ENCODE data around the gene HLTF.

Gene HLTF

DNA sequence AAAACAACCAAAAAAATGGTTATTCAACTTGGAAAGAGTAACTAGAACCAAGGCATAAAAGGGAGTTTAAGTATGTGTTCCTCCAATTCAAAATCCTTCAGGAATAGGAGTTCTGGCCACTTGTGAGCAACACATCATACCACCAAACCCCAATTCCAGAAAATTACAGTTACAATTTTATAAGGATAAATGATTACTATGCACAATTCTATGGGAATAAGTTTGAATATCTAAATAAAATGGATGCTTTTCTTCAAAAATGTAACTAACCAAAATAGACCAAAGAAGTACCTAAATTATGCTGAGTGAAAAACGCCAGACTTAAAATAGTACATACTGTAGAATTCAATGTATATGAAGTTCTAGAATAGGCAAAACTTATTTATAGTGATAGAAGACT is 4.6 kb downstream of the HLTF start:
- DNase-seq, result no peak

DNA sequence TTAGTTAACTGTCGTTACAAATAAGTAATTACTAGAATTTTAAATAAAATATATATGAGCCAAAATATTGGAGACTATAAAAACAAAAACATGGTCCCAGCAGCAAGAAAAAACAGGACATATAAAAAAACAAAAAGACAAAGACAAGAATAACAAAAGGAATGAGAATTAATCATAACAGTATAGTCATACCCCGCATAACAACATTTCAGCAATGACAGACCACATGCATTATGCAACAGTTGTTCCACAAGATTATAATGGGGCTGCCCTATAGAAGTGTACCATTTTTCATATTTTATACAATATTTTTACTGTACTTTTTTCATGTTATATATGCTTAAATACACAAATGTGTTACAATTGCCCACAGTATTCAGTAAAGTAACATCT is 5.6 kb downstream of the HLTF start:
- no peak for DNase-seq

DNA sequence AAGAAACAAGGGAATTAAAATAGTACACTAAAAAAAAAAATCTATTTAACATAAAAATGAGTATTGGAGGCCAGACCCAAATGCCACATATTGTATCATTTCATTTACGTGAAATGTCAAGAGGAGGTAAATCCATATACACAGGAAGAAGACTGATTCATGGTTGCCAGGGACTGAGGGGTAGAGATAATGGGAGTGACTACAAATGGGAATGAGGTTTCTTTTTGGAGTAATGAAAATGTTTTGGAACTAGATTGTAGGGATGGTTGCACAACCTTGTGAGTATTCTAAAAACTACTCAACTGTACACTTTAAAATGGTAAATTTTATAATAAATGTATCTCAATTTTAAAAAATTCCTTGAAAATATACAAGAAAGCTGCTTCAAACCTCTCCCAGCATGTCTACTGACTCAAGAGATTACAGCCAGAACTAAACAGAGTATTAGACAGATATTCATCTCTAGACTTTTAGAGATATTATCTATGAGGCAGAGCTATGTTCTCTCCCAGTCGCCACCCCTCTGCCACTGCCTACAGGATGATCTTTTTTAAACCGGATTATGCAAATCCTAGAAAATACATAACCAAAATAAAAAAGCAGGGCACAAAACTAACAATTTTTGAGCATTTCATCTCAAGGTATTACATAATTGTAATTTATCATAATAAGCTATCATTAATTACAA is 6.2 kb downstream of the HLTF start:
- no peak for DNase-seq

DNA sequence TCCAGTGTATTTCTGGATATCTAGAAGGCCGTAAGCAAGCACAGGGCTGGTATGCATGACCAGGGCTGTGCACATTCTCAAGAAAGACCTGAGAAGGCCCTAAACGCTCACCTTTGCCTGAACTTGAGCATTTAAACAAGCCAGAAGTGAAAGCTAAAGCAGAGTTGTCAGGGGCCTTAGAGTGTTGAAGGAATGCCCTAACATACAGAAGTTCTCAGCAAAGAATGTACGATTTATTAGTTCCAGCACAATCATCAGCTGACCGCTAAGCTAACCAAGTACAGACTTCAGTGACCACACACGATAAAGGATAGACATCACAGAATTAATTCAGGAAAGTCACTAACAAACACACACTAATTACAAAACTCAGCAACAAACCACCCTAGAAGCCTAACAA is 8.7 kb downstream of the HLTF start:
- DNase-seq, result no peak

DNA sequence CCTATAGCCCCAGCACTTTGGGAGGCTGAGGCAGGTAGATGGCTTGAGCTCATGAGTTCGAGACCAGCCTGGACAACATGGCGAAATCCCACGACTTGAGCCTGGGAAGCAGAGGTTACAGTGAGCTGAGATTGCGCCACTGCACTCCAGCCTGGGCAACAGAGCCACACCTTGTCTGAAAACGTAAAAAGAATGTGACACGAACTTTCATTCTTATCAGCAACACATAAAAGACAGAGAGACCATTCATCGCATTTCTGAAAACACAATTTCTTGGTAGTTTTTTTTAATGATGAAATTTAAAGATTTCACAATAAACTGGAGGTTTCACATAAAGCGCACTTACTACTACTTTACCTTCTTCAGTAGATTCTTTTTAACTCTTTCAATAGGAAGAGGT is 18.4 kb downstream of the HLTF start:
- no peak for DNase-seq

DNA sequence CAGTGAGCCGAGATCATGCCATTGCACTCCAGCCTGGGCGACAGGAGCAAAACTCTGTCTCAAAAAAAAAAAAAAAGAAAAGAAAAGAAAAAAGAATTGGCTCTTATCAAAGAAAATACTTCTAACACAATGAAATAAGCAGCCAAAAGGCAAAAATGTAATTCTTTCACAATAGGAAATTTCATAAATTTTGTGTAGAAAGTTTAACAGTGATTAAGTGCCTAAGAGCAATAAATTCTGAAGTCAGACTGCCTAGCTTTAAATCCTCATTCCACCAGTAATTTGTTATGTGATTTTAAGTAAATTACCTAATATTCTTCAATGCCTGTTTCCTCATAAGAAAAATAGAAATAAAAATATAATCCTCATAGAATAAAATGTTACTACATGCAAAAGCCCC is 24.6 kb downstream of the HLTF start:
- DNase-seq, result no peak

DNA sequence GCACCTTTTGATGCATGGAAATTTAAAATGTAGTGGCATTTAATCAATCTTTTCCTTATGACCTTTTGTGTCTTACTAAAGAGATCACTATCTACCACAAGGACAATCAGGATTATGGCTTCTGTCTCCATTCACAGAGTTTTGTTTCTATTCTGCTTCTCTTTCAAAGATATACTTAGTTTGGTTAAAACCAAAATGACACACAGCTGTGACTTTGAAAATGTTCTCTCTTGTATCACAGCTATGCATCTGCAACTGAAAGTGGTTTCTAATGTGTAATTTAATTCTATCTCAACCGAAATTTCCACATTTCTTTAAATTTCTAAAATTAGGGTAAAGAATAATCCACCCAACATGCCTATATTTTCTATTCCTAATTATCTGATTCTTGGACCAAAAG is 27.7 kb downstream of the HLTF start:
- DNase-seq, result no peak

DNA sequence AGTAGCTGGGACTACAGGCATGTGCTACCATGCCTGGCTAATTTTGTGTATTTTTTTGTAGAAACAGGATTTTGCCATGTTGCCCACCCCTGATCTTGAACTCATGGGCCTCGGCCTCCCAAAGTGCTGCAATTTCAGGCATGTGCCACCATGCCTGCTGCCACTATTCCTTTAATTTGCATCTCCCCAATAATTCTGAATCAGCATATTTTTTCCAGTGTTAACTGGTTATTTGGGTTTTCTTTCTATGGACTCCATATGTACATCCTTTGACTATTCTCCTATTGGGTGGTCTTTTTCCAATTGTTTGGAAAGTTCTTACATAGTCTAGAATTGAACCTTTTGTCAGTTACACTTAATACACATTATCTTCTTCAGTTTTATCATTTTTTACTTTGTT is 28.1 kb downstream of the HLTF start:
- DNase-seq, result no peak

DNA sequence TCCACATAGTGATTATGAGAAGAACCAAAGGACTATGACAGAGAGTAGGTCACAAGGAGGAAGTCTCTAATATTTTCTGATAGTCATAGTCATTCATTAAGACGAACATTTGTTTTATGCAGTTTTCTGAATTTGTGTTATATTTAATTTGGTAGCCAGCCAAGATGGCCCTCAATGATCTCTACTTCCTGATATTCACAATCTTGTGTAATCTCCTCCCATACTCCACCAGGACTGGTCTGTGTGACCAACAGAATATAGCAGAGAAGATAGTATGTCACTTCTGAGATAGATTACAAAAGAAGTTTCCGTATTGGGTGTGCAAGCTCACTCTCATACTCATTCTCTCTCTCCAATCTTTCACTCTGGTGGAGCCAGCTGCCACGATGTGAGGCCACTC is 30.8 kb downstream of the HLTF start:
- no peak for DNase-seq

DNA sequence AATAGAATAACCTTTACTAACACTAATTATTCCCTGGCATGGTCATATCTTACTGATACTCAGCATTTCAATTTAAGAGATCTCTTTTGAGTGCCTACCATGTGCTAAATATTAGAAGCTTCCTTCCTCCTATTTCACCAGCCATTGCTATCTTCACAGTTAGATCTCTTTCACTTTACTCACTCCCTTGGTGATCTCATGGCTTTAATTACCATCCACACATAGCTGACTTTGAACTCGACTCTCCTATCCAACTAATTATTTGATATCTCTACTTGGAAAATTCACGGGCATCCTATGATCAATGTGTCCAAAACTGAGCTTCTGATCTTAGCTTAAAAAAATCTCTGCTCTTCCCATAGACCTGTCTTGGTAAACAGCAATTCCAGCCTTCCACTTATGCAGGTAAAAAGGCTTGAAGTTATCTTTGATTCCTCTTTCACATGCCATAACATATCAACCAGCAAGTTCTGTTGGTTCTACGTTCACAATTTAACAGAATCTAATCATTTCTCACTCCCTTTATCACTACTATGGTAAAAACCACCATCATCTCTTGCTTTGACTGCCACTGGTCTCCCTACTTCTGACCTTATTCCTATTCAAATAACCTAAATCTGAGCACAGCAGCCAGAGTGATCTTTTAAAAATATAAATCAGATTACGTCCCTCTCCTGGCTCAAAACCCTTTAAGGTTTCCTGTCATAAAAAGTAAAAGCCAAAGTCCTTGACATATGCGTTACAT is 41.8 kb downstream of the HLTF start:
- no peak for DNase-seq

DNA sequence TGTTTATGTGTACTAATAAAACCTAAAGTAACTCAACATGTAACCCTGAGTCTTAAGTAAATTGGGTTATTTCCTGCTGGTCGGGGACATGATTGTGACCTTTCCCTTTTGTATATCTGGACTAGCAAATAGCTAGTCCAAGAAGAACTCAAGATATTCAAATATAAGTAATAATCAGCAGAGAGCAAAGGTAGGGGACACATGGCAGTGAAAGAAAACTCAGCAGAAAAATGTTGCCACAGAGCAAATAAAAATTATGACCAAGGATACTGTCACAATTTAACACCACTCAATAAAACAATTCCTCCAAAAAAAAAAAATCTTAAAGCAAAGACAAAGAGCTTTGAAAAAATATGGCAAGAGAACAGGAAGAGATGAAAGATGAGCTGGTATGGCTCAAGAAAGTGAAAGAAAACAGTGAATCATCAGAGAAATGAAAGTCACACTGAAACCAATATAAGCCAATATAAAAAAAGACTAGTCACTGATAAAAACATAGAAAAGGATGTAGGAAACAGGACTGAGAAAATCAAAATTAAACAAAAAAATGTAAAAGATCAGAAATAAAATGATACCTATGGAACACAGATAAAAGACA is 43.4 kb downstream of the HLTF start:
- no peak for DNase-seq

DNA sequence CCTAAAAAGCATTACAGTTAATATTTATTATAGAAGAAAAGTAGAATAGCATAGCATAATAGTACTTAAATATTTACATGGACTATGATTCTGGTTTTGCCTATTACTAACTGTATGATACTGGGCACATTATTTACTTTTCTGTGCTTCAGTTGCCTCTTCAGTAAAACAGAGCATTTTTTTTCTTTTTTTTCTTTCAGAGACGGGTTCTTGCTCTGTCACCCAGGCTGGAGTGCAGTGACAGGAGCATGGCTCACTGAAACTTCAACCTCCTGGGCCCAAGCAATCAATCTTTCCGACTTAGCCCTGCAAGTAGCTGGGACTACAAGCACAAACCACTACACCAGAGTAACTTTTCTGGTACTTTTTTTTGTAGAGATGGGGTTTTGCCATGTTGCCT is 48.0 kb downstream of the HLTF start:
- no peak for DNase-seq

DNA sequence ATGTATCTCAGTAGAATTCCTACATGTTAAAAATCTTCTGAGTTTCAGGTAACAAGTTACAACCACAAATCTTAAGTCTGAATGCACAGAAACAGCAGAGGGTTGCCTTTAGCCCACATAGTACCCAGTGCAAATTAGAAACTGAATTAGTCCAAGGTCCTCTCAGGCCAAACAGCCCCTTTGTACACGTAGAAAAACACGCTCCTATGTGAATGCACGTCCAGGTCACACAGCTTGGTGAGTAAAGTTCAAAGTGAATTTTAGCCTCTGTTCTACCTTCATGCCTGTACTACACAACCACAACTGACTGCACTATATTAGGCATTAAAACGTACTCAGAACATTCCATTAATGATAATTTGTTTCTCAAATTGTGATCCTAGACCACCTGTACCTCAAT is 48.6 kb downstream of the HLTF start:
- no peak for DNase-seq

DNA sequence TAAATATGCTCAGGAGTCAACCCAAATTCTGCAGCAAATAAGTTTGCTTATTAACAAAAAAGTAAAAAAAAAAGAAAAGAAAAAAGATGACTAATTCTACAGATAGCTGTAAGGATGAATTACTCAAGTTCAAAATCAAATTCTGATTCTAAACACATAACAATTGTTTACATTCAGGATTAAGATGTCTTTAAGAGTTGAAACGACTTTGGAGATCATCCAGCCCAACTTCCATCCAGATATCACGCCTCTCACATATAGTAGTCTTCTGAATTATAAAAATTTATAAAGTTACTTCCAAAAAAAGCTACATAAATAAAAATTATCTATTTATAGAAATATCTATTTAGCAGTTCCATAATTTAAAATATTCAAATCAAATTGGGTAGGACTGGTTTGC is 55.2 kb downstream of the HLTF start:
- no peak for DNase-seq

DNA sequence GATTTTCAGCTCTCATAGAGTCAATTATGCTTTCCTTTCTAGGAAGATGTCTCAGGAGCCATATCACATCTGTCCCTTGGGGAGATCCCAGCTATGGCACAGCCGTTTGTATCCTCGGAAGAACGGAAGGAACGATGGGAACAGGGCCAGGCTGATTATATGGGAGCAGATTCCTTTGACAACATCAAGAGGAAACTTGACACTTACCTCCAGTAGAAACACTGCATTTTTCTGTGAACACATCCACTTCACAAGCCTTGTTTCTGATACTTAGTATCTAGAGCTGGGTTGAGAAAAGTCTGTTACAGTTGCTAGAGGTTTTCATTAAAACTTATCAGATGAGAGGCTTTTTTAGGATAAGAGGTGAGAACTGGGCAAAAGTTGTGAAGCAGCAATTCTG is 59.6 kb downstream of the HLTF start:
- DNase-seq, result no peak

DNA sequence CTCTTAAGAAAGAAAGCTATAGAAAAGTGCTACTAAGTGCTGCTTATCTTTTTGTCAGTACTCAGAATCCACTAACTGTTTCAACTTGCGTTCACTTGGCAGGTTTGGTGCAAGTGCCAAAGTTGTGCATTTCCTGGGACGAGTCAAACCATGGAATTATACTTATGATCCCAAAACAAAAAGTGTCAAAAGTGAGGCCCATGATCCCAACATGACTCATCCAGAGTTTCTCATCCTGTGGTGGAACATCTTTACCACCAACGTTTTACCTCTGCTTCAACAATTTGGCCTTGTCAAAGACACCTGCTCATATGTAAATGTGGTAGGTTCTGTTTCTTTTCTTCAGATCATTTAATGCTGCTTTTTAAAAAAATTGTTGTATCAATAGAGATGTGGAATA is 62.4 kb downstream of the HLTF start:
- DNase-seq, result no peak

DNA sequence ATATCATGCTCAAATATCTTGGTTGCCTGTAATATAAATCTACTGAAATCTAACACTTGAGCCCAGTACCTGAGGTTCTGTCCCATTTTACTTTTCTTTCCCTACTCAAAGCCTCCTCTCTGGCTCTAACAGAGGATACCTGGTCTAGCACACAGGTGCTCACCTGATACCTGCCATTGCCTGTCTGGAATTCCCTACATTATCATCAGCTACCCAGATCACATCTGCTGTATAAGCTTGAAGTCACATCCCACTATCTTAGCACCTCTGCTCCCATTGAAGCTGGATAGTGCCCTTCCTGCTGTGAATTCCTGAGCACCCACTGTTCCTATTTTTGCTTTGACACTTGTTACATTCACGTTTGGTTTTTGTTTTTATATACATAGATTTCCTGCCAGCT is 64.5 kb downstream of the HLTF start:
- DNase-seq, result no peak

DNA sequence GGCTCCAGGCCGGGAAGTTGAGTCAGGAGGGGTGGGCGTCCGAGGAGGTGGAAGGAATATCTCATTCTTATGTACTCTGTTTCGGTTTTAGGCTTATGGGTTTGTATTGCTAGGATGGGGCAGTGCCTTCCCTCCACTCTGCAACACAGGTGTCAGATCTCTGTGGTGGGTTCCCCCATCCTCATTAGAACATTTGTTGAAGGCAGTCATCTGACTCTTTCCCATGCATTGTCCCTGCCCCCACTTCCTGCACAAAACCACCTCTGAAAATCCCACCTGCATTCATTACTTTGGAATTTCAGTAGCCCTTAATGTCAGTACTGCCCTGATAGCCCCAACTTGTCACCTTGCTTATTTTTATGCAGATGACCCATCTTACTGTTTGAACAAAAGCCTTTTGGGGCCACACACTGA is 65.5 kb downstream of the HLTF start:
- DNase-seq, result no peak

DNA sequence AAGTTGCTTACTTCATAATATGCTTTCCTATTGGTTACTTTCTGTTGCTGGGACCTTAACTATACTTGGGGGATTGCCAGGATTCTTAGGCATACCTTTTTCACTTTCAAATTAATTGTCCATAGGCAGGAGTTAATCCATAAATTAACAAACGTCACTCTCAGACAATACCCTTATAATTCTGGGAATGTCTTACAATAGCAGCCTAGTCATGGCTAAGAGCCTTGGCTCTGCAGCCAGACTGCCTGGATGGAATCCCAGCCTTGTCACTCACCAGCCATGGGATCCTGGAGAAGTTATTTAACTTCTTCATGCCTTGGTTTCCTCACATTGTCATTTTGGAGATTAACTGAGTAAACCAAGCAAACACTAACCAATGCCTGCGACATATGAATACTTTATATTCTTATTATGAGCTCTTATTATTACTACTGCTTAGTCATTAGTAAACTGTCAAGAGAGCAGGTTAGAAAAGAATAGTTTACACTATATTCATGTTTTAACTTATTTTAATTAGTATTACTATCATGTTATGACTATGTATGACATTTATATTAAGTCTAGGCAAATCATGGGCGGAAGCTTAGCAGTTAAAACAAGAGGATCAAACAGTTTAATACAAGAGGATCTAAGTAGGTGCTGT is 66.0 kb downstream of the HLTF start:
- no peak for DNase-seq

DNA sequence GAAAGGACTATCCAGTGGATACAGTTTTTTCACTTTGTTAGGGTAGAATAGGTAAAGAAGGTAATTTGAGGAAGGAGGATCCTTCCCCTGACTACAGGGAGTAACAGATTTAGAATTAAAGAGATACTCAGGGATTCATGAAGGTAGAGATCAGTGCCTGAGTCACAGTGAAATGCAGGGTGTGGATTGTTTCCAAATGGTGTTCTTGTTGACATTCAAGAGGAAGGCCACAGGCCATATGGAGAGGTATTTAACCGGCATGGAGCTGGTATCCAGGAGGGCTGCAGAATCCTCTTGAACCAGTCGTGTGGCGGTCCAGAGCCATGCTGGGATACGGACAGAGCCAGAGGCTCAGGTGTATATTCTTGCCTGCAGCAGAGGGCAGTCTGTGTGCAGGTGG is 66.8 kb downstream of the HLTF start:
- DNase-seq, result no peak

DNA sequence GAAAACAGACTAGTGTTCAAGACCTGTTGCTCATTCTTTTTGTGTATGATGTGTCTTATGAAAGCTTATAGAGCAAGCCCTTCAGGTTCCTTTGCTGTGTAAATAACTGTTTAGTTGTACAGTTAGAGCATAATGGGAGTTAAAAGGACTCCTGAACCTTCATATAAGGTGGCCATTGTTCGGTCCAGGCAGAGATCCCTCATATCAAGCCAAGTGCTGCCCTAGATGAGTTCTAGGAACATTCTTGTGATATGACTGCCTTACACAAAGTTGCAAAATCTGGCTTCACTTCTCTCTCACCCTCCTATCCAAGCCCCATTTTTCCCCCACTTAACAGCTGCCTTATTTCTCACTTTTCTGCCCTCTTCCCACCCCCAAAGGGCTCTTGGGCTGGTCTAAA is 68.1 kb downstream of the HLTF start:
- DNase-seq, result no peak

DNA sequence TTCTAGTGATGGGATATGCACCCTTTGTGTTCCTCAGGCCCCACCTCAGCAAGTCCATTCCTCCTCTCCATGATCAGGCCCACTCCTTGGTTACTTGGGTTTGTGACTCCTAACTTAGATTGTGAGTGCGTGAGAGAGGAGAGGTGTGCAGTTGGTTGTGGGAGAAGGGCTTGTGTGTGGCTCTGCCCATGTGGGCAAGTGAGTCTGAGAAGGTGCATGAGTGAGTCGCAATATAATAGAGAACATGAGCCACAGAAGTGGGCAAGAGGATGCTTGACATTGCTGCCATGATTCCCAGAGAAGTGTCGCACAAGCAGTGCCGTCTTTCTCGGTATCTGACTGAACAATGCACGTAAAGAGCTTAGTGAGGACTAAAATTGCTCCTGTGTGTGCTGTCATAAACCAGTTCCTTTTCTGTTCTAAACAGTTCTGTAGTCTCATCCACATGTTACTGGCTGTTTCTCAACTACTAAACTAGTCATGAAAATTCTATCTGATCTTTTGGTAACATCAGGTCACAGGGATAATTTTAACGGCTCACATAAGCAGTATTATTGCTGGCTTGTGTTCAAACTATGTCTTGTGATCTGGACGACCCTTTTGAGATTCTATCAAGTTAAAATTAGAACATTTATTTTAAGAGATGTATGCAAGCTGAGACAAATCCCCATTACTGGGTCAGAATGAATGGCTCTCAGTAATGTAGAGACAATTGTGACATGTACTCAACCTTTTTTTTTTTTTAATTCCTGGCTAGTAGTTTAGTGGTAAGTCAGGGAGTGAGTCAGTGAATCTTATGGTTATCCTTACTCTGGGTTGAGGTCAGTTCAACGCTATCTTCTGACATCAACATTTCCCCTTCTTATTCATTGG is 69.4 kb downstream of the HLTF start:
- DNase-seq, result no peak

DNA sequence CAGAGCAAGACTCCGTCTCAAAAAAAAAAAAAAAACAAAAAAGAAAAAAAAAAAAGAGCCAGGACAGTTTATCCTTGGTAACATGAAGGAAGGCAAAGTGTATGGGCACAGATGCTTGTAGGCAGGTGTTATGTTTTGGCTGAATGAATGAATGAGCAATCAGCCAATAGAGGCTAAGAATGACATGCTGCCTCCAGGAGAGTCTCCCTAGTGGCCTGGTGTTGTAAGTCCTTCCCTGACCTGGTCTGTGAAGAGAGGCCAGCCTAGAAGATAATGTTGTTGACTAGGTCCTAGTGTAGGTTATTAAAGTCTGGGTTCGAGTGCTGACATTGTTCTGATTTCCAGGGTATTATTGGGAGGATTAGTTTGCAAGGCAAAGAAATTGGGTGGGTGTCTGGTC is 70.1 kb downstream of the HLTF start:
- DNase-seq, result no peak

Measured in activated effector memory CD4-positive, alpha-beta T cell treated with anti-CD3 and anti-CD28 coated beads, Interleukin-2, amount 50 U/mL, for 16 hours (primary cell).